Keratinocyte (primary cell): ENCODE measurements around the gene C7orf33. TPM values are rescaled to one million over a fixed set of nuclear protein-coding genes. Genes with fewer than 3 reads are reported as not detected.

Experiments used
- DNase-seq: peaks from one replicate; pipeline ENCODE4 v3.0.0-alpha.2; 2011; ENCODE audit warnings: low read depth, missing footprints, low spot score
- FAIRE-seq: peaks from 2 replicates; lab custom pipeline; 2011; peaks lifted over from hg19 to GRCh38; lab: Jason Lieb, UNC
- H2AFZ ChIP-seq: 2 replicates; pipeline ENCODE4 v1.6.0; 2012; ENCODE audit warnings: low read length, control low read depth, inconsistent platforms; ENCODE audit not compliant: control insufficient read depth
- H3K27ac ChIP-seq: 2 replicates; pipeline ENCODE4 v1.5.1; 2011; ENCODE audit warnings: low read length; ENCODE audit not compliant: control insufficient read depth, insufficient read depth
- H3K27me3 ChIP-seq: 3 replicates; pipeline ENCODE4 v1.6.0; 2011; ENCODE audit warnings: low read length; ENCODE audit not compliant: control insufficient read depth, insufficient read depth; ENCODE audit errors: extremely low read depth
- H3K36me3 ChIP-seq, 2 experiments: 2 replicates in 1 of 2; 3 replicates in 1 of 2; pipeline ENCODE4 v1.5.1; 2011; ENCODE audit warnings: low read length in 2 of 2, mild to moderate bottlenecking in 1 of 2; ENCODE audit not compliant: control insufficient read depth in 2 of 2, insufficient read depth in 2 of 2; ENCODE audit errors: extremely low read depth in 1 of 2
- H3K4me1 ChIP-seq: 3 replicates; pipeline ENCODE4 v1.5.1; 2011; ENCODE audit warnings: low read length; ENCODE audit not compliant: control insufficient read depth, insufficient read depth; ENCODE audit errors: extremely low read depth
- H3K4me2 ChIP-seq: 3 replicates; pipeline ENCODE4 v1.6.0; 2011; ENCODE audit warnings: low read depth, low read length; ENCODE audit not compliant: control insufficient read depth, insufficient read depth; ENCODE audit errors: extremely low read depth
- H3K4me3 ChIP-seq, 3 experiments: fragments of 200-600 bp in 1 of 3; sonication (generic) in 1 of 3; 2 replicates in 2 of 3; 3 replicates in 1 of 3; pipeline ENCODE4 v1.5.1; 2011 to 2016; ENCODE audit warnings: low read length in 3 of 3, mild to moderate bottlenecking in 3 of 3, control low read depth in 2 of 3, inconsistent platforms in 1 of 3, low read depth in 1 of 3, mixed read lengths in 1 of 3, mixed run types in 1 of 3, moderate library complexity in 1 of 3; ENCODE audit not compliant: control insufficient read depth in 2 of 3, insufficient read depth in 2 of 3; ENCODE audit errors: extremely low read depth in 1 of 3
- H3K79me2 ChIP-seq: 2 replicates; pipeline ENCODE4 v1.6.0; 2012; ENCODE audit warnings: low read length; ENCODE audit not compliant: control insufficient read depth, insufficient read depth
- H3K9ac ChIP-seq: 3 replicates; pipeline ENCODE4 v1.6.0; 2011; ENCODE audit warnings: low read length; ENCODE audit not compliant: control insufficient read depth, insufficient read depth; ENCODE audit errors: extremely low read depth
- H3K9me1 ChIP-seq: 3 replicates; pipeline ENCODE4 v1.6.0; 2011; ENCODE audit warnings: low read length; ENCODE audit not compliant: control insufficient read depth, insufficient read depth; ENCODE audit errors: extremely low read depth
- H3K9me3 ChIP-seq: 2 replicates; pipeline ENCODE4 v1.5.1; 2012; ENCODE audit warnings: low read depth, low read length; ENCODE audit not compliant: control insufficient read depth
- H4K20me1 ChIP-seq: 3 replicates; pipeline ENCODE4 v1.6.0; 2011; ENCODE audit warnings: low read length; ENCODE audit not compliant: control insufficient read depth, insufficient read depth; ENCODE audit errors: extremely low read depth
- CTCF ChIP-seq, 3 experiments: IDR thresholded peaks in 1 of 3; conservative IDR thresholded peaks in 1 of 3; optimal IDR thresholded peaks in 1 of 3; 2 replicates in 2 of 3; 3 replicates in 1 of 3; pipeline versions ENCODE3 to v1.5.1; 2011; ENCODE audit warnings: low read length in 3 of 3, mild to moderate bottlenecking in 3 of 3, moderate library complexity in 2 of 3, control low read depth in 1 of 3, inconsistent platforms in 1 of 3; ENCODE audit not compliant: insufficient read depth in 2 of 3; ENCODE audit errors: extremely low read depth in 1 of 3
- EZH2 ChIP-seq: IDR thresholded peaks from one replicate; pipeline ENCODE4 v1.6.1; 2012; ENCODE audit warnings: inconsistent platforms, mild to moderate bottlenecking, low read length, moderate library complexity
- dilution Hi-C: fragments of 300-500 bp; cut with MboI; formaldehyde crosslinking; loops from one replicate; pipeline ENCODE4 v1.7.0; 2020; ENCODE audit warnings: low sequenced_read_pairs; ENCODE audit not compliant: extremely low pct_ligation_motif_present
- polyA plus RNA-seq, 5 experiments: library from polyadenylated mRNA; depleted of rRNA in 3 of 5; stranded (reverse) in 3 of 5; stranded (forward) in 1 of 5; unstranded in 1 of 5; fragments of >200 nt; gene quantifications; 1 replicate in 1 of 5; 2 replicates in 3 of 5; 3 replicates in 1 of 5; pipeline versions ENCODE4 v1.2.1 to v1.2.3, GENCODE V29; 2011 to 2012; ENCODE audit warnings: missing spikeins in 2 of 5, low read depth in 1 of 5, low replicate concordance in 1 of 5

C7orf33 gene
- polyA plus RNA-seq, 1 donor (not counting 4 experiments of a cell fraction or from before 2014, with no cell fraction given), result not detected

- dilution Hi-C loops, result no loop called here
- H3K9me3 ChIP-seq, result no peaks in the 10 kb centered on the region
- H3K4me1 ChIP-seq, result no peaks in the 10 kb centered on the region
- H4K20me1 ChIP-seq, result no peaks in the 10 kb centered on the region
- no peak for DNase-seq
- no peaks in the 10 kb centered on the region for H3K9me1 ChIP-seq
- H3K4me3 ChIP-seq, result no peak overlapping the region
- no peak overlapping the region for H3K27ac ChIP-seq
- no peak for FAIRE-seq
- no peaks in the 10 kb centered on the region for H3K27me3 ChIP-seq
- H3K36me3 ChIP-seq, result no peaks in the 10 kb centered on the region
- no peaks in the 10 kb centered on the region for H3K79me2 ChIP-seq
- no peak overlapping the region for H2AFZ ChIP-seq
- H3K4me2 ChIP-seq, result no peak overlapping the region
- TF ChIP-seq CTCF (optimal IDR thresholded peaks at IDR 0.05 in 1 of 3, IDR thresholded peaks at IDR 0.05 in 1 of 3, conservative IDR thresholded peaks at IDR 0.05 in 1 of 3; ENCODE audit: extremely low read depth in 1 of 3, insufficient read depth in 2 of 3, low read length in 3 of 3) (no peak), EZH2 (no peak)
- no peak overlapping the region for H3K9ac ChIP-seq
Observed at GRCh38 chr7:148662646-148663045, 72.1 kb downstream of the C7orf33 start.

GRCh38 chr7:148664324-148664723 is 73.8 kb downstream of the C7orf33 start:
- Histone ChIP-seq H3K4me3 (no peak overlapping the region), H3K9ac (no peak overlapping the region), H3K9me3 (no peaks in the 10 kb centered on the region), H3K27ac (no peak overlapping the region), H3K36me3 (no peaks in the 10 kb centered on the region), H3K27me3 (no peaks in the 10 kb centered on the region), H3K79me2 (no peaks in the 10 kb centered on the region), H3K9me1 (no peaks in the 10 kb centered on the region), H2AFZ (no peak overlapping the region), H3K4me2 (no peak overlapping the region), H4K20me1 (no peaks in the 10 kb centered on the region), H3K4me1 (no peaks in the 10 kb centered on the region)
- dilution Hi-C loops, result no loop called here
- DNase-seq, result no peak
- FAIRE-seq, result no peak
- TF ChIP-seq CTCF (optimal IDR thresholded peaks at IDR 0.05 in 1 of 3, IDR thresholded peaks at IDR 0.05 in 1 of 3, conservative IDR thresholded peaks at IDR 0.05 in 1 of 3; ENCODE audit: extremely low read depth in 1 of 3, insufficient read depth in 2 of 3, low read length in 3 of 3), result no peak
- TF ChIP-seq EZH2, result no peak
